GM10847 (cell line): ENCODE measurements around the gene BAZ2B.

Source experiments
- POLR2A ChIP-seq: IDR thresholded peaks from 2 replicates; pipeline ENCODE4 v1.6.1; 2011; ENCODE audit not compliant: insufficient read length; ENCODE audit errors: extremely low read depth

The BAZ2B gene

DNA sequence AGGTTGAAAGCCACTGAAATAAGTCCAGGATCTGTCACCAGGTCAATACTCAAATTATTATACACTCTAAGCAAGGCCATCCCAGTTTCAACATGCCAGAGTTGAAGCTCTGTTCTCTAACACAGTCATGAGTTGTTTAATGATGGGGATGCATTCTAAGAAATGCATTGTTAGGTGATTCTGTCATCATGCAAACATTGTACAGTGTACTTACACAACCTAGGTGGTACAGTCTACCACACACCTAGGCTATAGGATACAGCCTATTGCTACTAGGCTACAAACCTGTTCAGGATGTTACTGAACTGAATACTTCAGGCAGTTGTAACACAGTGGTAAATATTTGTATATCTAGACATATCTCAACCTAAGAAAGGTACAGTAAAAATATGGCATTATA, 162.2 kb downstream of the BAZ2B start:
- no peak for TF ChIP-seq POLR2A

DNA sequence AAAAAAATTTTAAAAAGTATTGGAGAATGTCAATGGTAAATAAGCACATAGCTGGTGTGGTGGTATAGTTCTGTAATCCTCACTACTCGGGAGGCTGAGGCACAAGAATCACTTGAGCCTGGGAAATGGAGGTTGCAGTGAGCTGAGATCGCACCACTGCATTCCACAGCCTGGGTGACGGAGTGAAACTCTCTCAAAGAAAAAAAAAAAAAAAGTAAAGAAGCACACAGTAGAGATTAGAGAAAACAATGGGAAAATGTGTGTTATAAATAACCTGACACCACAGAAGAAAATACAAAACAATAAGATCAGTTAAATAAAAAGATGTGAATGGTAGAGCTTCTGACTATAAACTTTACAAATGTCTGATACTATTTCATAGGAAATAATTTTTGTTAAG, 166.2 kb downstream of the BAZ2B start:
- TF ChIP-seq POLR2A = no peak

DNA sequence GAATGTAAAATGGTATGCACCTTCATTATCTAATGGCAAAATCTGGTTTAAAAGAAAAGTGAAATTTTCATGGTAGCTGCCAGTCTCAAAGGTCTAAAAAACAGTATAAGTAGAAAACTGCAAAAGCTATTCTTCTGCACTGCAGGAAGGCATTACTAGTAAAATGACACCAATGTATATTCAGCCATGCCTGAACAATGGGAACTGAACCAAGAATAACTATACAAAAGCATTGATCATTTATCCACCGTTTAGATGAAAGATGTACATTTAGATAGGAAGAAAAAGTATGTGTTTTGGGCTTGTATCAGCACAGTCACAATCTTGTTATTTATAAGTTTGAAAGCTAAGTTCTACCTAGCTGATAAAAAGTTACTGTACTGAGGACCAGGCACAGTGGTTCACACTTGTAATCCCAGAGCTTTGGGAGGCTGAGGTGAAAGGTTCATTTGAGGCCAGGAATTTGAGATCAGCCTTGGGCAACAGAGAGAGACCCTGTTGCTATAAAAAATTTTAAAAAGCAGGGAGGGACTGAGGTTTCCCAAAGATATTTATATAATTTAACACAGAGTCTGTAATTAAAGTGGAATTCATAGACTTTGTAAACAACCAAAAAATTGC, 166.7 kb downstream of the BAZ2B start:
- no peak for TF ChIP-seq POLR2A

DNA sequence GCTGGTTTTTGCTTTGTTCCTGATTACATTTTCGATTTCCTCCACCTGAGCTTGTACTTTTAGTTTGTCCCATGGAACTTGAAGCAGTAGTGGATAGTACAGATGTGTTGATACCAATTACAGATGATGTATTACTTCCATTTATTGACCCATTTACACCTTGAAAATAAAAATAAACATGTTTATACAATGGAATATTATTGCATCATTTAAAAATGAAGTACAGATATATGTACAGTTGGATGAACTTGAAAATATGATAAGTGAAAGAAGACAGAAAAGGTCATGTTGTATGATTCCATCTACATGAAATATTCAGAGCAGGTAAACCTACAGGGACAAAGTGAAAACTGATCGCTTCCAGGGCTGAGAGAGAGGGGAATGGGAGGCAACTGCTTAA, 169.5 kb downstream of the BAZ2B start:
- TF ChIP-seq POLR2A = no peak

DNA sequence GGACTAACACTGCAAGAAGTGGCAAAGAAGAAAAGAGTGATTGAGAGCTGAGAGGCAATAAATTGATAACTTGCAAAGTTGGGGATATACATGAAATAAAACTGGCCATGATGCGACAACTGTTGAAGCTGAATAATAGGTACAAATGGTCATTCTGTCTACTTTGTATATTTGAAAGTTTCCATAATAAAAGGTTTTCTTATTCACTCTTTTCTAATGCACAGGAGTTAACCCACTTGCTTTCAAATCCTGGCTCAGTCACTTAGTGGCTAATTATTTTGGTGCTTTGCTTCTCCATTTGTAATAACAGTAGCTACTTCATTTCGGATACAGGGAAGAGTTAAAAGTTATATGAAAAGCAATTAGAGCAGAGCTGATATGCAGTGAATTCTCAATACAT, 170.1 kb downstream of the BAZ2B start:
- TF ChIP-seq POLR2A = no peak

DNA sequence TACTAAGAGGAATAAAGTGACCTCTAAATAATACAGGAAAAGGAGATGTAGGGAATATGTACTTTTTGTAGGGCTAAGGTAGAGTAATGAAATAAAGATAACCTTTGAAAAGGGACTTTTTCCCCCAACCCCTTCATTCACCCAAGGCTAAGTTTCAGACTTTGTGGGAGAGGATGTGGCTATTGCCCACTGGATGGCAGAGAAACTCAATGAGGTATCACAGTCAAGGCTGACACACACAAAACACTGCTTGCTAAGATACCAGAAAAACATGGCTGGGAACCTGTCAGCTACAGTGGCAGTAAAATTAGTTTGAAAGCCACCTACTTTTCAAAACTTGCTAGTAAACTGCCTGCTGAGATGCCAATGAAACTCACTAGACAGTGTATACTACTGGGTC, 171.0 kb downstream of the BAZ2B start:
- no peak for TF ChIP-seq POLR2A

DNA sequence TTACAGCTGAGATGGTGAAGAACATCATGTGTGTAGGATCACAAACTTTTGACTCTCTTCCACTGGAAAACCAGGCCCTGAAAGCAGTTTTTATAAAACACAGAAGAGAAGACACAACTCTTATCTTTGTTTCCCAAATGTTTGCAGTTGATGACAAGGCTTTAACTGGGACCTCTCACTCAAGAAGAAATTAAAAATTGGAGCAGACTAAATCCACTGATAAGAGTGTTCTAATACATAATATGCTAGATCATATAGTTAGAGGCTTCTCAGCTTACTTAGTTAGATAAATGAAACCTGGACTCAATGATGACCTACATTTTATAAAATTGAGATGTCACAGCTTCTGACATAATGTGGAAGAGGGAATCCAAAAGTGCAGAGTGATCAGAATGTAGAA, 171.6 kb downstream of the BAZ2B start:
- no peak for TF ChIP-seq POLR2A

DNA sequence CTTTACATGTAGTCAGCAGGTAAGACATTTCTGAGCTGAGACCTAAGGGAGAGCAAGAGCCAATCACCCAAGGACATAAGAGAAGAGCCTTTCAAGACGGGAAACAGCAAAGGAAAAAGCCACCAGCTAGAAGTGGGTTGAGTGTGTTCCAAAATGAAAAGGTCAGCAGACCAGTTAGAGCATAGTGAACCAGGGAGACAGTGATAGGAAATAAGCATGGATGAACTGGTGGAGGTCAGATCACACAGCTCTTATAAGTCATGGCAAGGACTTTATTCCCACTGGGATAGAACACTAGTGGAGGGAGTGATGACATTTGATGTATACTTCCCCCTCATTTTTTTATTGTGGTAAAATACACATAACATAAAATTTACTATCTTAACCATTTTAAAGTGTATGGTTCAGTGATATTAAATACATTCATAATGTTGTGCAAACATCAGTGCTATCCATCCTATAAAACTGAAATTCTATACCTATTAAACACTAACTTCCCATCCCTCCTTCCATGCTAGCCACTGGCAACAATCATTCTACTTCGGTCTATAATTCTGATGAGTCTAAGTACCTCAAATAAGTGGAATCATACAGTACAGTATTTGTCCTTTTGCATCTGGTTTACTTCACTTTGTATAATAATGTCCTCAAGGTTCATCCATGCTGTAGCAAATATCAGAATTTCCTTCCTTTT, 174.0 kb downstream of the BAZ2B start:
- no peak for TF ChIP-seq POLR2A

DNA sequence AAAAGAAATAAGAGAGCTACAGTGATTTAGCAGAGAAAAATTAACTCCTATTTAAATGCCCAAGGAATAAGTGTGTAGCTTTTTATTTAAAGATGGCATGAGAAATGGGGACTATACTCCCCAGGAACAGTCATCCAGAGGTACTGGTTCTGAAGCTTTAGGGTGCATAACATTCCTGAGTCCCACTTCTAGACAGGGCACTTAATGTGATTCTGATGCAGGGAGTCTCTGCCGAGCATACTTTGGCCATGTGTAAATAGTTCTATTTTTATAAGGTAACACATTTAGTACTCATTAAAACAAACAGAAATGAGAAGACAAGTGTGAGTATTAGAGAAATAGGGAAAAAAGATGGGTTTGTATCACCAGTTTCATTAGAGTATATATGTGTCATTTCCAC, 175.2 kb downstream of the BAZ2B start:
- no peak for TF ChIP-seq POLR2A

DNA sequence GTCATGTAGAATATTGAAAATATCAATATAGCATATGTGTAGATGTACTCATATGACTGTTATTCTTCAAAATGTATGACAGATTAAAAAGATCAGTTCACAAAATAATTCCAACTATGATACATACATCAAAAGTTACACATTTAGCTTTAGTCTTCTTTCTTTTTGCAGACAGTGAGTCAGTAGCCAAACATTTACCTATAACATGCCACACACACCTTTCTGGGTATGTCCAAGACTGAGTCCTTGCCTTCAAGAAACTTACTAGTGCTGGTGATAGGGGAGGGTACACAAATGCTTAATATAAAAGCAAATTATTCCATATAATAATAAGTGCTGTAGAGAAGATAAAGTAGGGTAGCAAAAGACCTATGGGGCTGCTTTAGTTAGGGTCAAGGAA, 176.9 kb downstream of the BAZ2B start:
- no peak for TF ChIP-seq POLR2A

DNA sequence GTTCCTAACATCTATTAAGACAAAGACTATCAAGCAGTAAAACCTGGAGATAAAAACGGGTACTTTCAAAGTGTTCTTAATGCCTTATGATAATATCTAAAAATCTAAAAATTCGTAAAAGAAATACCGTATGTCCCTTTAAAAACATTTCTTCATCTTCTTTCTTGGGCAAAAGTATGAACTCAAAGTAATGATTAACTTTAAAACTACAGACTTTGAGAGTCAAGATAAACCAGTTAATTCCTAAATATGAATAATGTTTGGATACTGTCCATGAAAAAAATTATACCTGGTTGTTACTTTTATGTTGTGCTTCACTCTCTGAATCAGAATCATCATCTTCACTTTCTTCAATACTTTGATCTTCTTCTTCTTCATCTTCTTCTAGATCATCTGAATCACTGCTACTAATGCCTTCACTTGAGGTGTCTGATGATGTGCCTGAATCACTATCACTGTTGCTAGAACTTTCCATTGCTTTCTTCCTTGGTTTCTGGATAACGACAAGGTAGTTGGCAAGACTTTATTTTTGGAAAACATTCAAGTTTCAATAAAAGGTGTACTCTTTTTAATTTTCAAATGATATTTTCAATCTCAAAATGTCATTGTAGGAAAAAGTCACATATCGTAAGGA, 177.5 kb downstream of the BAZ2B start:
- TF ChIP-seq POLR2A = no peak

DNA sequence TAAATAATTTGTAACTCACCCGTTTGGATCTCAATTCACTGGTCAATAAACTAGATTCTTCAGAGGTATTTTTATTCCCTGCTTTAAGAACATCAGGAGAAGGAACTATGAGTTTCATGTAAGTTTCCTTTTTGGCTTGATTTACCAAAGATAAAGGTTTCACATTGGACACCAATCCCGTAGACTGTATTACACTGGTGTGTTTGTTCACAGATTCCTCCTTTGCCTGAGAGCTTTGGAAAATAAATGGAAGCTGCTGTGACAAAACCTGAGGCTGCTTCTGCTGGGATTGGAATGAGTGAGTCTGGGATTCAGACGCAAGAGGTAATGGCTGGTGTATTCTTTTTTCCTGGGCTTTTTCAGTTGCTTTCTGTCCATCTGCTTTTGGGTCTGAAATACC, 178.1 kb downstream of the BAZ2B start:
- no peak for TF ChIP-seq POLR2A

DNA sequence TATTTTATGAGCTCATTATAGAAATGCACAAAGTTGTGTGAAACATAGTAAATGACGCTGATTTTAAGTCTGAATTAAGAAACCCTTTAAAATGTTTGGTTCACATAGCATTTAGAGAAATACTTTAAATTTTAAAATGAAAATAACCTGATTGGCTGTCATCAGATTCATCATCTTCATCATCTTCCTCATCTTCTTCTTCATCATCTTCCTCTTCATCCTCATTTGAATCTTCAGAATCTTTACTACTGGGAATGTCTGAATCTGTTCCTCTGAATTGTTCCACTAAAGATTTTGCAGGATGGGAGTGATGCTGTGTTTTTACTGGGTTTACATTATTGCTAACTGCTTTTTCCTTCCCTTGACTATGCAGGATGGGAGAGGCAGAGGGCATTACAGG, 183.7 kb downstream of the BAZ2B start:
- no peak for TF ChIP-seq POLR2A

DNA sequence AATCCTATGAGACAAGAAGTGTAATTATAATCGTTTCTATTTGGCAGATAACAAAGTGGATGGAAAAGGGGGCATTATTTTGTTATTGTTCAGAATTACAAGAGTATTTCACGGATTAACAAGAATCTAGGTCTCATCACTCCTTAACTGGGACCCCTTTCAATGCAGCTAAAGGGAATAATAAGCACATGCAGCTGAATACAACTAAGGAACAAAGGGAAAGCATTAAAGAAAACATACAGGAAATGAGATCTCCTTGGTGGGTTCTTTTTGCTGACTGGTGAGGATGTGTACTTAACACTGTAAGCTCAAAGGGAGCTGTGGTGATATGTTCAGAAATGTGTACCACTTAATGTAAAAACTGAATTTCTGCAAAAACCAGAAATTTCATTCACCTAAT, 189.3 kb downstream of the BAZ2B start:
- TF ChIP-seq POLR2A = no peak

DNA sequence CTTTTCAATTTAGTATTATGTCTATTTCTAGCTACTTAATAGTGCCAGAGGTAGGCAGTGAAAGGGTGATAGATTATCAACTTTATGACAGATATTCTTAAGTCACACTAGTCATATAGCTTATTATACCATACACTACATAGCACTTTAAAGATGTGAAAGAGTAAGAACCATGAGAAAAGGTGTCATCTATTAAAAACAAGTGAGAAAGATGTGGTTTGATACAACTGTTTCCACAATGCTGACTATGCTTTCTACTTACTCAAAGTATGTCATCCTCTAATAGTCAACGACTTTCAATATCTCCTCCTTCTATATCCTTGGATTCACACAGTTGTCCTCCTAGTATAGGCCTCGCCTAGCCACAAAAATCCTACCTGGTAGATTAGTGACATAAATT, 196.9 kb downstream of the BAZ2B start:
- TF ChIP-seq POLR2A = no peak

DNA sequence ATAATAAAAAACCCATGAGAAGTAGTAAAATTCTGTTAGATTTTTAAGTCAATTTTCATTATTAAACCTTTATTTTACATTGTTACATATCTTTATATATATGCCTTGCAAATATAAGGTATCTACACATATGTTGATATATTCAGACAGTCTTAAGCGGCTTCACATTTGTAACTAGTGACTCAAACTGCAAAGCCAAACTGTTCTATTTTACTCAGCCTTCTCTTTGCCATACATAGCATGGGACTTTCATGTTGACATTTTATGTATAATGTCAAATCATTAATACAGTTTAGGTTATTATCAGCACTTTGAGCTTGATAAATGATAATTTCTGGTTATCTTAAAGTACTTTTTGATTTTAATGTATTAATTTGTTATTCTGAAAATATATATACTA, 204.9 kb downstream of the BAZ2B start:
- TF ChIP-seq POLR2A = no peak

DNA sequence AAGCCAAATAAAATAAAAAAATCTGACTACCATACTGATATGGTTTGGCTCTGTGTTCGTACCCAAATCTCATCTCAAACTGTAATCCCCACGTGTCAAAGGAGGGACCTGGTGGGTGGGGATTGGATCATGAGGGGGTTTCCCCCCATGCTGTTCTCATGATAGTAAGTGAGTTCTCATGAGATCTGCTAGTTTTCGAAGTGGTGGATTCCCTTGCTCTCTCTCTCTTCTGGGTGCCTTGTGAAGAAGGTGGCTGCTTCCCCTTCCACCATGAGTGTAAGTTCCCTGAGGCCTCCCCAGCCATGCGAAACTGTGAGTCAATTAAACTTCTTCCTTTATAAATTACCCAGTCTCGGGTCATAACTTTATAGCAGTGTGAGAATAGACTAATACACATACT, 206.1 kb downstream of the BAZ2B start:
- no peak for TF ChIP-seq POLR2A
